ACC112 (cell line): ENCODE results near the gene TMSB10.

Source experiments
- H2AFZ ChIP-seq: fragments of 200-600 bp; sonication (generic); one replicate; pipeline ENCODE4 v1.6.0; 2017; ENCODE audit warnings: antibody characterized with exemption, low read length; ENCODE audit not compliant: unreplicated experiment
- H3K27ac ChIP-seq: fragments of 200-600 bp; sonication (generic); 2 replicates; pipeline ENCODE4 v1.5.1; 2014; ENCODE audit warnings: low read depth, mild to moderate bottlenecking, antibody characterized with exemption, low read length, moderate library complexity
- H3K27me3 ChIP-seq: fragments of 200-600 bp; sonication (generic); 2 replicates; pipeline ENCODE4 v1.6.1; 2014; ENCODE audit warnings: mild to moderate bottlenecking, antibody characterized with exemption, low read length, moderate library complexity, mixed read lengths; ENCODE audit not compliant: insufficient read depth
- H3K36me3 ChIP-seq: fragments of 200-600 bp; sonication (generic); 2 replicates; pipeline ENCODE4 v1.6.1; 2016; ENCODE audit warnings: mild to moderate bottlenecking, antibody characterized with exemption, low read length, moderate library complexity, mixed read lengths; ENCODE audit not compliant: insufficient read depth
- H3K4me1 ChIP-seq: fragments of 200-600 bp; sonication (generic); one replicate; pipeline ENCODE4 v1.6.1; 2016; ENCODE audit warnings: low read length, mixed read lengths; ENCODE audit not compliant: insufficient read depth, unreplicated experiment, control insufficient read depth
- H3K4me3 ChIP-seq: fragments of 200-600 bp; sonication (generic); 2 replicates; pipeline ENCODE4 v1.5.1; 2014; ENCODE audit warnings: mild to moderate bottlenecking, low read depth, low read length
- H3K79me2 ChIP-seq: fragments of 200-600 bp; sonication (generic); one replicate; pipeline ENCODE4 v1.6.0; 2016; ENCODE audit warnings: low read length; ENCODE audit not compliant: control insufficient read depth, unreplicated experiment, insufficient read depth

TMSB10 gene

GRCh38 chr2:84891355-84892010 lies 14.0 kb upstream of the TMSB10 start:
- H3K36me3 ChIP-seq: no peaks in the 10 kb centered on the region
- no peak overlapping the region for H3K27ac ChIP-seq
- peaks cover 39% of the 10 kb centered on the region for H3K4me1 ChIP-seq
- no peaks in the 10 kb centered on the region for H3K79me2 ChIP-seq
- no peak overlapping the region for H2AFZ ChIP-seq
- no peak overlapping the region for H3K4me3 ChIP-seq
- no peaks in the 10 kb centered on the region for H3K27me3 ChIP-seq

GRCh38 chr2:84894131-84894586 lies 11.3 kb upstream of the TMSB10 start:
- Histone ChIP-seq H3K4me1 (peaks cover 53% of the 10 kb centered on the region), H3K27ac (peak overlapping the region; percentile 93), H2AFZ (peak overlapping the region; percentile 42)

GRCh38 chr2:84894758-84895520 lies 10.5 kb upstream of the TMSB10 start:
- H3K4me3 ChIP-seq: no peak overlapping the region
- H3K27me3 ChIP-seq: no peaks in the 10 kb centered on the region
- H3K4me1 ChIP-seq: peaks cover 48% of the 10 kb centered on the region
- H3K27ac ChIP-seq: peak overlapping the region; percentile 93
- peak overlapping the region; percentile 42 for H2AFZ ChIP-seq
- no peaks in the 10 kb centered on the region for H3K79me2 ChIP-seq
- H3K36me3 ChIP-seq: no peaks in the 10 kb centered on the region

More at GRCh38 chr2:84894131-84894586, 11.3 kb upstream of the TMSB10 start:
- Histone ChIP-seq H3K79me2 (no peaks in the 10 kb centered on the region), H3K27me3 (no peaks in the 10 kb centered on the region), H3K36me3 (no peaks in the 10 kb centered on the region), H3K4me3 (no peak overlapping the region)

GRCh38 chr2:84896567-84896966 lies 8.9 kb upstream of the TMSB10 start:
- peak overlapping the region; percentile 93 for H3K27ac ChIP-seq

GRCh38 chr2:84897773-84898172 lies 7.7 kb upstream of the TMSB10 start:
- peaks cover 48% of the 10 kb centered on the region for H3K4me1 ChIP-seq
- H3K27me3 ChIP-seq: no peaks in the 10 kb centered on the region
- peak overlapping the region; percentile 93 for H3K27ac ChIP-seq
- peak overlapping the region; percentile 9 for H2AFZ ChIP-seq
- H3K4me3 ChIP-seq: peak overlapping the region; percentile 53; the same call in 1 of the 2 replicates
- no peaks in the 10 kb centered on the region for H3K36me3 ChIP-seq
- no peaks in the 10 kb centered on the region for H3K79me2 ChIP-seq

More at GRCh38 chr2:84896567-84896966, 8.9 kb upstream of the TMSB10 start:
- Histone ChIP-seq H3K27me3 (no peaks in the 10 kb centered on the region), H3K4me3 (no peak overlapping the region), H2AFZ (peak overlapping the region; percentile 0), H3K36me3 (no peaks in the 10 kb centered on the region), H3K4me1 (peaks cover 48% of the 10 kb centered on the region), H3K79me2 (no peaks in the 10 kb centered on the region)

- Histone ChIP-seq H3K4me3 (no peak overlapping the region), H3K27ac (peak overlapping the region; percentile 93), H2AFZ (no peak overlapping the region), H3K27me3 (no peaks in the 10 kb centered on the region), H3K36me3 (no peaks in the 10 kb centered on the region), H3K79me2 (no peaks in the 10 kb centered on the region), H3K4me1 (peaks cover 40% of the 10 kb centered on the region)
These were observed 5.9 kb upstream of the TMSB10 start for GRCh38 chr2:84899304-84900204.

- Histone ChIP-seq H3K27ac (no peak overlapping the region), H2AFZ (no peak overlapping the region), H3K79me2 (peaks cover 5% of the 10 kb centered on the region), H3K4me1 (peaks cover 27% of the 10 kb centered on the region), H3K27me3 (no peaks in the 10 kb centered on the region), H3K36me3 (peaks cover under 1% of the 10 kb centered on the region; the same call in 1 of the 2 replicates), H3K4me3 (no peak overlapping the region)
These were observed 4.5 kb upstream of the TMSB10 start for GRCh38 chr2:84900971-84901370.

GRCh38 chr2:84901593-84902120 lies 3.8 kb upstream of the TMSB10 start:
- Histone ChIP-seq H2AFZ (no peak overlapping the region), H3K4me1 (peaks cover 20% of the 10 kb centered on the region), H3K27me3 (no peaks in the 10 kb centered on the region), H3K27ac (no peak overlapping the region), H3K36me3 (peaks cover 7% of the 10 kb centered on the region), H3K79me2 (peaks cover 12% of the 10 kb centered on the region), H3K4me3 (no peak overlapping the region)

- Histone ChIP-seq H3K27ac (no peak overlapping the region), H3K4me3 (no peak overlapping the region), H3K79me2 (peaks cover 15% of the 10 kb centered on the region), H3K27me3 (no peaks in the 10 kb centered on the region), H3K4me1 (peaks cover 19% of the 10 kb centered on the region), H3K36me3 (peaks cover 9% of the 10 kb centered on the region), H2AFZ (no peak overlapping the region)
These were observed 2.9 kb upstream of the TMSB10 start for GRCh38 chr2:84902526-84902925.

- Histone ChIP-seq H3K79me2 (peaks cover 15% of the 10 kb centered on the region), H3K27ac (peak overlapping the region; percentile 60), H3K4me1 (peaks cover 7% of the 10 kb centered on the region), H3K27me3 (no peaks in the 10 kb centered on the region), H3K36me3 (peaks cover 9% of the 10 kb centered on the region), H3K4me3 (peak overlapping the region; percentile 84), H2AFZ (no peak overlapping the region)
These were observed 1.3 kb upstream of the TMSB10 start for GRCh38 chr2:84904151-84904550.
